Esophagus muscularis mucosa (tissue), 4 donors: Measurements from ENCODE around the gene TRIM2. TPM values are rescaled to one million over a fixed set of nuclear protein-coding genes. Genes with fewer than 3 reads are reported as not detected.

Experiments
- DNase-seq: peaks from one replicate; pipeline ENCODE4 v3.0.0-alpha.2; 2017; ENCODE audit errors: extremely low spot score
- H3K27ac ChIP-seq, 4 donors: fragments of 200-600 bp; sonication (generic); replicated peaks in 1 of 4; 1 replicate in 3 of 4; 2 replicates in 1 of 4; pipeline ENCODE4 v1.5.1; 2016 to 2019; ENCODE audit warnings: mild to moderate bottlenecking in 1 of 4
- H3K27me3 ChIP-seq, 4 donors: fragments of 200-600 bp; sonication (generic); one replicate each; pipeline versions ENCODE4 v1.5.1 to v1.6.0; 2016 to 2019
- H3K36me3 ChIP-seq, 4 donors: fragments of 200-600 bp; sonication (generic); one replicate each; pipeline ENCODE4 v1.5.1; 2016 to 2019
- H3K4me1 ChIP-seq, 4 donors: fragments of 200-600 bp; sonication (generic); one replicate each; pipeline ENCODE4 v1.5.1; 2016 to 2019
- H3K4me3 ChIP-seq, 4 donors: fragments of 200-600 bp; sonication (generic); 1 replicate in 2 of 4; 2 replicates in 2 of 4; pipeline ENCODE4 v1.5.1; 2016 to 2019; ENCODE audit warnings: mild to moderate bottlenecking in 4 of 4, moderate library complexity in 1 of 4
- H3K9me3 ChIP-seq, 4 donors: fragments of 200-600 bp; sonication (generic); 1 replicate in 3 of 4; 2 replicates in 1 of 4; pipeline ENCODE4 v1.5.1; 2016 to 2019
- EP300 ChIP-seq: sonication (generic); formaldehyde crosslinking; IDR thresholded peaks from one replicate; pipeline ENCODE4 v1.6.1; 2017; ENCODE audit warnings: antibody characterized with exemption
- POLR2A ChIP-seq: fragments of 450-650 bp; IDR thresholded peaks from one replicate; pipeline ENCODE4 v1.6.1; 2017; ENCODE audit warnings: antibody characterized with exemption, moderate library complexity, mild to moderate bottlenecking, low read depth
- POLR2AphosphoS5 ChIP-seq, 2 donors: sonication (generic); formaldehyde crosslinking; IDR thresholded peaks; one replicate each; pipeline ENCODE4 v1.6.1; 2017; ENCODE audit warnings: antibody characterized with exemption in 2 of 2
- WGBS: methylation state at CpG from one replicate; pipeline ENCODE4 v1.1.5; 2018; 5-methylcytosine and 5-hydroxymethylcytosine counted together
- intact Hi-C: fragments of 100-400 bp; cut with DNase I; formaldehyde crosslinking; loops from one replicate; pipeline ENCODE4 v1.15.1; 2023
- total RNA-seq, 4 donors: library from RNA; depleted of rRNA; stranded (reverse); fragments of >200 nt; gene quantifications; one replicate each; pipeline versions ENCODE4 v1.1.0 to v1.2.1, GENCODE V29; 2016
- TF ChIP-seq, protein P1 (sequence below), 3 experiments: fragments of 200-600 bp in 2 of 3; fragments of 450-650 bp in 1 of 3; sonication (generic) in 2 of 3; IDR thresholded peaks; one replicate each; pipeline ENCODE4 v1.5.1; 2017 to 2019; ENCODE audit warnings: antibody characterized with exemption in 3 of 3, mild to moderate bottlenecking in 2 of 3, moderate library complexity in 1 of 3

TRIM2 gene
- total RNA-seq, 4 donors from 2014 or later = 28.3 to 36.9 (median 30.4) TPM

GRCh38 chr4:153276971-153277370 is 72.7 kb downstream of the TRIM2 start:
- no peak overlapping the region for H3K4me3 ChIP-seq
- TF ChIP-seq, protein P1, sequence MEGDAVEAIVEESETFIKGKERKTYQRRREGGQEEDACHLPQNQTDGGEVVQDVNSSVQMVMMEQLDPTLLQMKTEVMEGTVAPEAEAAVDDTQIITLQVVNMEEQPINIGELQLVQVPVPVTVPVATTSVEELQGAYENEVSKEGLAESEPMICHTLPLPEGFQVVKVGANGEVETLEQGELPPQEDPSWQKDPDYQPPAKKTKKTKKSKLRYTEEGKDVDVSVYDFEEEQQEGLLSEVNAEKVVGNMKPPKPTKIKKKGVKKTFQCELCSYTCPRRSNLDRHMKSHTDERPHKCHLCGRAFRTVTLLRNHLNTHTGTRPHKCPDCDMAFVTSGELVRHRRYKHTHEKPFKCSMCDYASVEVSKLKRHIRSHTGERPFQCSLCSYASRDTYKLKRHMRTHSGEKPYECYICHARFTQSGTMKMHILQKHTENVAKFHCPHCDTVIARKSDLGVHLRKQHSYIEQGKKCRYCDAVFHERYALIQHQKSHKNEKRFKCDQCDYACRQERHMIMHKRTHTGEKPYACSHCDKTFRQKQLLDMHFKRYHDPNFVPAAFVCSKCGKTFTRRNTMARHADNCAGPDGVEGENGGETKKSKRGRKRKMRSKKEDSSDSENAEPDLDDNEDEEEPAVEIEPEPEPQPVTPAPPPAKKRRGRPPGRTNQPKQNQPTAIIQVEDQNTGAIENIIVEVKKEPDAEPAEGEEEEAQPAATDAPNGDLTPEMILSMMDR (IDR thresholded peaks at IDR 0.05) = no peak
- TF ChIP-seq POLR2AphosphoS5 (IDR thresholded peaks at IDR 0.05) = no peak
- no peak for TF ChIP-seq POLR2A
- no peak for TF ChIP-seq EP300
- 56% methylated on average over 3 of the region's 3 CpGs for WGBS
- peaks cover 0 to 40% (median 22%) of the 10 kb centered on the region in 4 donors for H3K36me3 ChIP-seq
- H3K27me3 ChIP-seq = no peaks in the 10 kb centered on the region
- H3K9me3 ChIP-seq = no peaks in the 10 kb centered on the region
- intact Hi-C loops = no loop called here
- DNase-seq = peak; percentile 55
- H3K27ac ChIP-seq = no peak overlapping the region
- peaks cover 6 to 19% (median 10%) of the 10 kb centered on the region in 4 donors for H3K4me1 ChIP-seq

- WGBS = 81% methylated on average over 1 of the region's 1 CpG
- Histone ChIP-seq H3K9me3 (peaks cover 0 to 3% (median 0%) of the 10 kb centered on the region in 4 donors), H3K4me3 (no peak overlapping the region), H3K4me1 (peaks cover 6 to 14% (median 10%) of the 10 kb centered on the region in 4 donors), H3K27ac (no peak overlapping the region), H3K36me3 (peaks cover 0 to 44% (median 23%) of the 10 kb centered on the region in 4 donors), H3K27me3 (no peaks in the 10 kb centered on the region)
- DNase-seq = peak; percentile 34
- TF ChIP-seq, protein P1 (IDR thresholded peaks at IDR 0.05) = no peak
- TF ChIP-seq EP300 = no peak
- TF ChIP-seq POLR2A = no peak
- no peak for TF ChIP-seq POLR2AphosphoS5 (IDR thresholded peaks at IDR 0.05)
- intact Hi-C loops = no loop called here
Measured at GRCh38 chr4:153281476-153281875, 77.2 kb downstream of the TRIM2 start.

DNA sequence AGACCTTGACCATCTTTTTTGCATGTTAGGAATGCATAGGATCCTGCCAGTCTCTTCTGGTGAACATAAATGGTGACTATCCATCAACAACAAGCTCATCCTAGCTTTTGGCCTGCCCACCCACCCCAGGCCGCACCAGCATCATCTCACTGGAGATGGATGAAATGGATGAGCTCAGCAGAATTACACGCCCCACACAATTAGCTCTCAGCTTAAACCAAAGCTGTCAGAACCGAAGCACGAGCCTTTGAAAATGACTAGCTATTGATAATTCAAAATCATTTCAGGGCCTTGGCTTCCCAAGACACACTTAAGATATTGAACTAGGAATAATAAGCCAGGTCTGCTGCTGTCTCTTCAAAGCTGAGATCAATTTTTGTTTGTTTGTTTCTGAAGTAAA is 77.8 kb downstream of the TRIM2 start:
- no peaks in the 10 kb centered on the region for H3K27me3 ChIP-seq
- no peak for TF ChIP-seq POLR2A
- no peak for TF ChIP-seq EP300
- no peak for TF ChIP-seq POLR2AphosphoS5 (IDR thresholded peaks at IDR 0.05)
- TF ChIP-seq, protein P1 (IDR thresholded peaks at IDR 0.05) = no peak
- 98% methylated on average over 4 of the region's 4 CpGs for WGBS

DNA sequence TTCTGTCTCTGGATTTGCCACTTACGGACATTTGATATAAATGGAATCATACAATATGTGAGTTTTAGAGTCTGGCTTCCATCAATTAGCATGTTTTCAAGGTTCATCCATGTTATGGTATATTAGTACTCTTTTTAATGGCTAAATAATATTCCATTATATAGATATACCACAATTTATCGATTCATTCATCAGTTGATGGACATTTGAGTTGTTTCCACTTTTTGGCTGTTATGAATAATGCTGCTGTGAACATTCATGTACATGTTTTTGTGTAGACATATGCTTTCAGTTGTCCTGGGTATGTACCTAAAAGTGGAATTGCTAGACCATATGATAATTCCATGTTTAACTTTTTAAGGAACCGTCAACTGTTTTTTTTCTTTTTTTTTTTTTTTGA is 79.0 kb downstream of the TRIM2 start:
- H3K4me3 ChIP-seq = no peak overlapping the region
- peaks cover 0 to 30% (median 15%) of the 10 kb centered on the region in 4 donors for H3K36me3 ChIP-seq
- no peaks in the 10 kb centered on the region for H3K4me1 ChIP-seq
- TF ChIP-seq EP300 = no peak
- no peak for TF ChIP-seq POLR2A
- no peak for TF ChIP-seq POLR2AphosphoS5 (IDR thresholded peaks at IDR 0.05)
- TF ChIP-seq, protein P1 (IDR thresholded peaks at IDR 0.05) = no peak
- intact Hi-C loops = no loop called here
- no peak overlapping the region for H3K27ac ChIP-seq
- 96% methylated on average over 3 of the region's 3 CpGs for WGBS
- H3K27me3 ChIP-seq = no peaks in the 10 kb centered on the region
- H3K9me3 ChIP-seq = peaks cover 0 to 3% (median 1%) of the 10 kb centered on the region in 4 donors
- no peak for DNase-seq

More for the DNA sequence above, 77.8 kb downstream of the TRIM2 start:
- H3K36me3 ChIP-seq = peaks cover 0 to 39% (median 21%) of the 10 kb centered on the region in 4 donors
- peak; percentile 83 for DNase-seq
- peaks cover 0 to 3% (median 0%) of the 10 kb centered on the region in 4 donors for H3K9me3 ChIP-seq
- H3K27ac ChIP-seq = no peak overlapping the region
- no peak overlapping the region for H3K4me3 ChIP-seq
- intact Hi-C loops = no loop called here
- peaks cover 4 to 8% (median 6%) of the 10 kb centered on the region in 4 donors for H3K4me1 ChIP-seq

GRCh38 chr4:153290134-153290533 is 85.9 kb downstream of the TRIM2 start:
- peaks cover 0 to 7% (median 0%) of the 10 kb centered on the region in 4 donors for H3K9me3 ChIP-seq
- H3K4me3 ChIP-seq = no peak overlapping the region
- TF ChIP-seq EP300 = no peak
- TF ChIP-seq, protein P1 (IDR thresholded peaks at IDR 0.05) = no peak
- TF ChIP-seq POLR2A = no peak
- no peak for TF ChIP-seq POLR2AphosphoS5 (IDR thresholded peaks at IDR 0.05)
- no peak overlapping the region for H3K27ac ChIP-seq
- peaks cover 0 to 10% (median 5%) of the 10 kb centered on the region in 4 donors for H3K4me1 ChIP-seq
- no peaks in the 10 kb centered on the region for H3K27me3 ChIP-seq
- intact Hi-C loops = no loop called here
- H3K36me3 ChIP-seq = peaks cover 0 to 27% (median 9%) of the 10 kb centered on the region in 4 donors
- WGBS = 90% methylated on average over 3 of the region's 3 CpGs
- no peak for DNase-seq
